Peyer's patch (tissue), 4 donors: Measurements from ENCODE around the gene AKAP13.

Experiments used
- CTCF ChIP-seq, 6 experiments: fragments of 450-650 bp in 4 of 6; fragments of 200-600 bp in 2 of 6; sonication (generic) in 1 of 6; IDR thresholded peaks; one replicate each; pipeline ENCODE4 v1.5.1; 2017 to 2019; ENCODE audit warnings: antibody characterized with exemption in 6 of 6, mild to moderate bottlenecking in 3 of 6, moderate library complexity in 1 of 6
- POLR2A ChIP-seq, 2 donors: fragments of 450-650 bp; IDR thresholded peaks; one replicate each; pipeline ENCODE4 v1.5.1; 2017; ENCODE audit warnings: antibody characterized with exemption in 2 of 2, mild to moderate bottlenecking in 2 of 2, moderate library complexity in 2 of 2

DNA sequence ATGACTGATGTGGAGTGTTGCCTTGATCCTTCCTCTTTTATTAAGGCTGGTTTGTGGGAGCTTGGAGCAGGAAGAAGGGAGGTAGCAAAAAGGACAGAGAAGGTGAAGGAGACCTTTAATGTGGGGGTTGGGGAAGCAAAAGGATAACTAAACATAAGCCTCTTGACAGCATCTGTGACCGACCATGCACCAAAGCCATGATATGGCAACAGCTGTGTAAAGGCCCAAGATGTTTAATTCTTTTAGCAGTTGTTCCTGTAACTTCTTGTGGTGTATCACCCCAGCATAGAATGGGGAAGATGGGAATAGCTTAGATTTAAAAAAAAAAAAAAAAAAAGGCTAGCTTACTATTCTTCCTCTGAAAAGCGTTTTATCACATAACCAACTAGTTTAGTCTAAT lies 219.6 kb downstream of the AKAP13 start:
- TF ChIP-seq CTCF (IDR thresholded peaks at IDR 0.05), result no peak
- no peak for TF ChIP-seq POLR2A (IDR thresholded peaks at IDR 0.05)
